Right lobe of liver (tissue), 6 donors: Measurements from ENCODE around the gene LRRC53. TPM values are rescaled to one million over a fixed set of nuclear protein-coding genes. Genes with fewer than 3 reads are reported as not detected.

Experiments used
- ATAC-seq, 4 donors: fragments of 200-7000 bp; cut with Tn5 transposase; one replicate each; pipeline ENCODE4 v1.9.1; 2020; ENCODE audit warnings: mild to moderate bottlenecking in 4 of 4, moderate library complexity in 4 of 4
- DNase-seq, 3 donors: peaks; one replicate each; pipeline ENCODE4 v3.0.0-alpha.2; 2020
- H3K27ac ChIP-seq, 3 donors: fragments of 200-600 bp; one replicate each; pipeline ENCODE4 v1.8.0; 2022
- H3K27me3 ChIP-seq, 2 donors: fragments of 200-600 bp; one replicate each; pipeline ENCODE4 v1.8.0; 2022
- H3K36me3 ChIP-seq, 4 donors: fragments of 200-600 bp; sonication (generic) in 1 of 4; one replicate each; pipeline versions ENCODE4 v1.5.1 to v1.8.0; 2017 to 2022; ENCODE audit warnings: control low read depth in 1 of 4
- H3K4me1 ChIP-seq, 4 donors: fragments of 200-600 bp; sonication (generic) in 1 of 4; one replicate each; pipeline versions ENCODE4 v1.5.1 to v1.8.0; 2017 to 2022; ENCODE audit warnings: control low read depth in 1 of 4
- H3K4me3 ChIP-seq, 3 donors: fragments of 200-600 bp; one replicate each; pipeline ENCODE4 v1.8.0; 2022
- H3K9me3 ChIP-seq, 4 donors: fragments of 200-600 bp; sonication (generic) in 1 of 4; one replicate each; pipeline versions ENCODE4 v1.5.1 to v1.8.0; 2017 to 2022; ENCODE audit warnings: control low read depth in 1 of 4
- POLR2A ChIP-seq: fragments of 450-650 bp; IDR thresholded peaks from one replicate; pipeline ENCODE4 v1.6.1; 2017; ENCODE audit warnings: antibody characterized with exemption, mild to moderate bottlenecking
- WGBS: methylation state at CpG from one replicate; pipeline ENCODE4 v1.1.6; 2018; ENCODE audit warnings: low coverage, low lambda C conversion rate; ENCODE audit not compliant: insufficient coverage; ENCODE audit errors: missing lambda C conversion rate; 5-methylcytosine and 5-hydroxymethylcytosine counted together
- intact Hi-C, 2 donors: fragments of 100-400 bp; cut with DNase I; formaldehyde crosslinking; loops; one replicate each; pipeline versions ENCODE4 v1.11.2 to v1.14.1; 2022
- total RNA-seq, 6 experiments: library from RNA; depleted of rRNA in 2 of 6; stranded (reverse); fragments of >200 nt in 2 of 6; fragmentation: NEBNext Ultra II Directional in 3 of 6; extraction: Animal tissue kit (Norgen Biotek cat#: 25700) in 3 of 6; gene quantifications; one replicate each; pipeline versions ENCODE4 v1.1.0 to v1.2.4, GENCODE V29; 2016 to 2023
- TF ChIP-seq, protein P1 (sequence below), 4 donors: fragments of 200-600 bp in 3 of 4; fragments of 450-650 bp in 1 of 4; IDR thresholded peaks; one replicate each; pipeline versions ENCODE4 v1.5.1 to v1.8.0; 2016 to 2022; ENCODE audit warnings: antibody characterized with exemption in 4 of 4, mild to moderate bottlenecking in 2 of 4
- donor health status: DM: no; HTN: yes; CAD: no.
- donor health status: DM: no; HTN: no; CAD: no.
- donor health status: DM: no; HTN: no; CAD: no.
- donor health status: DM: no; HTN: yes; CAD: no.
- donor health status: DM: no; HTN: yes; CAD: no.

Gene LRRC53
- total RNA-seq, 6 experiments from 2014 or later = not detected

DNA sequence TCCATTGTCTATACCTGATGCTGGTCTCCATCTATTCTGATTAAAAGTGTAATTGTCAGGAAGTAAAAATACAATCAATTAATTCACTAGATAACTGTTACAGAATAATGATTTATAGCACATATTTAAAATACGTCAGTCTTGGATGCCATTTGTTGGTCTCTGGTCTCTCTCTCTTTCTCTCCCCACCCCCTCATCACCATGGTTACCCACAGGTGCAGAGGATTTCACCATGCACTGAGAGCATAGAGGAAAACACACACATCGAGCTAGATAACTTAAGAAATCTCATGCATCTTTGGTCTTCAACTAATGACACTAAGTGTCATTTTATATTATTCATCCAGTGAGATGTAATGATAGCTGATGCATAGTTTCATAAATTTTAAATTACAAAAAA lies 33.4 kb downstream of the LRRC53 start:
- intact Hi-C loops = no loop called here
- Histone ChIP-seq H3K9me3 (no peaks in the 10 kb centered on the region), H3K4me1 (no peaks in the 10 kb centered on the region), H3K36me3 (no peaks in the 10 kb centered on the region), H3K4me3 (no peak overlapping the region), H3K27ac (no peak overlapping the region), H3K27me3 (no peaks in the 10 kb centered on the region)
- DNase-seq (no peak), ATAC-seq (no peak)
- TF ChIP-seq, protein P1, sequence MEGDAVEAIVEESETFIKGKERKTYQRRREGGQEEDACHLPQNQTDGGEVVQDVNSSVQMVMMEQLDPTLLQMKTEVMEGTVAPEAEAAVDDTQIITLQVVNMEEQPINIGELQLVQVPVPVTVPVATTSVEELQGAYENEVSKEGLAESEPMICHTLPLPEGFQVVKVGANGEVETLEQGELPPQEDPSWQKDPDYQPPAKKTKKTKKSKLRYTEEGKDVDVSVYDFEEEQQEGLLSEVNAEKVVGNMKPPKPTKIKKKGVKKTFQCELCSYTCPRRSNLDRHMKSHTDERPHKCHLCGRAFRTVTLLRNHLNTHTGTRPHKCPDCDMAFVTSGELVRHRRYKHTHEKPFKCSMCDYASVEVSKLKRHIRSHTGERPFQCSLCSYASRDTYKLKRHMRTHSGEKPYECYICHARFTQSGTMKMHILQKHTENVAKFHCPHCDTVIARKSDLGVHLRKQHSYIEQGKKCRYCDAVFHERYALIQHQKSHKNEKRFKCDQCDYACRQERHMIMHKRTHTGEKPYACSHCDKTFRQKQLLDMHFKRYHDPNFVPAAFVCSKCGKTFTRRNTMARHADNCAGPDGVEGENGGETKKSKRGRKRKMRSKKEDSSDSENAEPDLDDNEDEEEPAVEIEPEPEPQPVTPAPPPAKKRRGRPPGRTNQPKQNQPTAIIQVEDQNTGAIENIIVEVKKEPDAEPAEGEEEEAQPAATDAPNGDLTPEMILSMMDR (IDR thresholded peaks at IDR 0.05) = no peak
- TF ChIP-seq POLR2A = no peak
- WGBS = 38% methylated on average over 2 of the region's 2 CpGs

DNA sequence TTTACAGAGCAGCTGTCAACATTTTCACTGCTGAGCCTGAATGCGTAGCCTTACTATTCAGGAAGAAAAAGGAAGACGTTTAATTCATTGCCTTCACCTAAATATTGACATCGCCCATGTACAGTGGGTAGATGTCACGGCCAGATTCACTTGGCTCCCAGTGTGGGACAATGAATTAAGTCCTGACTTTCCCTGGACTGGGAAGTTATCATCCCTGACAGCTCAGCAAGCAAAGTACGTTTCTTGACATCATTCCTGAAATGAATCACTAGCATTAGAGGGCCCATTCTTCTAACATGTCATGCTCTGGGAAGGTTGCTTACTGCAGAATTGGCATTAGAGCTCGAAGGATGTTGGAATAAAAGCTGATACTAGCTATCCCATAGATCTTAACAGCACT lies 37.8 kb downstream of the LRRC53 start:
- Histone ChIP-seq H3K36me3 (no peaks in the 10 kb centered on the region), H3K4me1 (no peaks in the 10 kb centered on the region), H3K9me3 (no peaks in the 10 kb centered on the region), H3K27ac (no peak overlapping the region), H3K27me3 (no peaks in the 10 kb centered on the region), H3K4me3 (no peak overlapping the region)
- DNase-seq (no peak), ATAC-seq (no peak)
- 40% methylated on average over 4 of the region's 6 CpGs for WGBS
- TF ChIP-seq, protein P1 (IDR thresholded peaks at IDR 0.05) = no peak
- no peak for TF ChIP-seq POLR2A
- intact Hi-C loops = no loop called here

DNA sequence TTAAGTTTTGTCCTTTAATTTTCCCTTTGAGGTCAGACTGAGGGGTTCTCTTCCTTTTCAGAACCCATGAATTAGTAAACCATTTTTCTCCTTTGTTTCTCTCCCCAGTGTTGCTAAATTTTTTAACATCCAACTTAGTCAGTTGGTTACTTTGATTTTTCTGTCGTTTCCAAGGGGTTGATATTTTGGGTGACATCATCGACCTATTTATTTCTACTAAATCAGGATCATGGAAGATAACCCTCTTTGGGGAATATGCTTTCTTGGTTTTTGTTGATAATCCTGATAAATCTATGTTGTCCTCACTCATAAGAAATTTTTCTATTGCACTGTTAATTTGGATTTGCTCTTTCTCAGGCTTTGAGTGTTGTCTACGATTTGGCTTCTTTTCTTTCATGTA lies 40.9 kb downstream of the LRRC53 start:
- intact Hi-C loops = no loop called here
- Histone ChIP-seq H3K27me3 (no peaks in the 10 kb centered on the region), H3K9me3 (no peaks in the 10 kb centered on the region), H3K4me1 (no peaks in the 10 kb centered on the region), H3K36me3 (no peaks in the 10 kb centered on the region), H3K4me3 (no peak overlapping the region), H3K27ac (no peak overlapping the region)
- DNase-seq (no peak), ATAC-seq (no peak)
- no peak for TF ChIP-seq POLR2A
- 29% methylated on average over 3 of the region's 3 CpGs for WGBS

DNA sequence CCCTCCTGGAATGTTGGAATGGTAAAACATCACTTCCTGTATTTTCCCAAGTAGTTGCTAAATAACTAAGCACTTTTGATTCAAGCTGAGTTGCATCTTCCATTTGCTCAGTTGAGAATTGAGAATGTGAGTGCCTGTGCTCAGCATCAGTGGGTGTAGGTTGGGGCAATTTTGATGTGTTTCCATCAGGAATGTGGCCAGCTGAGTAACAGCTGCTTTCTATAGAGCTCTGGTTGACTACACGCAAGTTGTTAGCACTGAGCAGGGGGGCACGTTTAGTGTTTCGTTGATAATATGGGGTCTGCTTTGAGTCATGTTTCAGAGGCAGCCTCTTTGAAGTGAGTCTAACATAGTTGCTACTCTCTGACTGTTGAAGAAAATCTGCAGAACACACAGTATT lies 41.5 kb downstream of the LRRC53 start:
- WGBS = no CpG with 5 or more reads among the region's 3 CpGs
- TF ChIP-seq, protein P1 (IDR thresholded peaks at IDR 0.05) = no peak
- no peak for TF ChIP-seq POLR2A
- no peaks in the 10 kb centered on the region for H3K27me3 ChIP-seq
- ATAC-seq (no peak), DNase-seq (no peak)
- H3K4me1 ChIP-seq = no peaks in the 10 kb centered on the region
- no peaks in the 10 kb centered on the region for H3K36me3 ChIP-seq
- H3K9me3 ChIP-seq = no peaks in the 10 kb centered on the region
- no peak overlapping the region for H3K27ac ChIP-seq
- H3K4me3 ChIP-seq = no peak overlapping the region
- intact Hi-C loops = no loop called here

DNA sequence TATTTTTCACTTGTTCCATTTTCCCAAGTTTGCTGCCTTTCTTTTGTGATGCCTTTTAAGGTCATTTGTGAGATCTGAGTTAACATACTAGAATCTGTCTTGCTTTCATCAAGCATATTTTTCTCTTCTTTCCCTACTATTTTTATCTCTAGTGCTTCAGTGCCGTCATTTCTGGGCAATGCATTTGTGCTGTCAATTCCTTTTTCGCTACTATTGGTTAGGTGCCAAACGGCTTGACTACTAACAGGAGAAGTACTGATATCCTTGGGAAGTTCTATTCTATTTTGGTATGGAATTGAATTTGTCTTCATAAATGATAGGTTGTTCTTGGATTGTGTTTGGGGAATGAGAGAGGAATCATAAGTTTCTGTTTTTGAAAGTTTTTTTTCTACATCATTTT lies 42.2 kb downstream of the LRRC53 start:
- Histone ChIP-seq H3K27me3 (no peaks in the 10 kb centered on the region), H3K4me1 (no peaks in the 10 kb centered on the region), H3K27ac (no peak overlapping the region), H3K4me3 (no peak overlapping the region), H3K9me3 (no peaks in the 10 kb centered on the region), H3K36me3 (no peaks in the 10 kb centered on the region)
- TF ChIP-seq, protein P1 (IDR thresholded peaks at IDR 0.05) = no peak
- no peak for TF ChIP-seq POLR2A
- 34% methylated on average over 3 of the region's 3 CpGs for WGBS
- intact Hi-C loops = no loop called here
- DNase-seq (no peak), ATAC-seq (no peak)
